Natural killer cell (primary cell): Measurements from ENCODE around the gene CFAP92. TPM values are rescaled to one million over a fixed set of nuclear protein-coding genes. Genes with fewer than 3 reads are reported as not detected.
A peak's percentile ranks its signal among the peaks of the same experiment; 100 is the strongest.

ENCODE experiments used
- ATAC-seq, 3 donors: fragments of 150-1000 bp in 2 of 3; fragments of 200-7000 bp in 1 of 3; cut with Tn5 transposase; 1 replicate in 1 of 3; 2 replicates in 2 of 3; pipeline ENCODE4 v1.10.0; 2021; ENCODE audit warnings: mild to moderate bottlenecking in 2 of 3, moderate library complexity in 2 of 3
- DNase-seq, 2 donors: peaks; one replicate each; pipeline versions ENCODE4 v3.0.0 to v3.0.0-alpha.2; 2013 to 2021; ENCODE audit warnings: mixed read lengths in 1 of 2
- H3K27ac ChIP-seq: one replicate; pipeline ENCODE4 v1.5.1; 2013; ENCODE audit warnings: mild to moderate bottlenecking, low read length
- H3K27me3 ChIP-seq: one replicate; pipeline ENCODE4 v1.6.1; 2013; ENCODE audit warnings: low read length; ENCODE audit not compliant: control insufficient read depth, insufficient read depth
- H3K36me3 ChIP-seq: one replicate; pipeline ENCODE4 v1.6.1; 2013; ENCODE audit warnings: low read length; ENCODE audit not compliant: control insufficient read depth, insufficient read depth
- H3K4me1 ChIP-seq: one replicate; pipeline ENCODE4 v1.6.1; 2013; ENCODE audit warnings: low read length; ENCODE audit not compliant: control insufficient read depth, insufficient read depth
- H3K4me3 ChIP-seq: one replicate; pipeline ENCODE4 v1.5.1; 2013; ENCODE audit warnings: low read length
- H3K9me3 ChIP-seq: one replicate; pipeline ENCODE4 v1.6.1; 2013; ENCODE audit warnings: low read length; ENCODE audit not compliant: control insufficient read depth, insufficient read depth
- H3K27ac Mint-ChIP-seq, 2 donors: one replicate each; pipeline ENCODE4 v1.8.0; 2022; ENCODE audit warnings: mild to moderate bottlenecking in 2 of 2, mixed read lengths in 2 of 2, moderate library complexity in 1 of 2
- H3K27me3 Mint-ChIP-seq, 2 donors: one replicate each; pipeline ENCODE4 v1.8.0; 2022; ENCODE audit warnings: low read depth in 2 of 2, mixed read lengths in 2 of 2
- H3K36me3 Mint-ChIP-seq: one replicate; pipeline ENCODE4 v1.8.0; 2022; ENCODE audit warnings: mixed read lengths
- H3K4me1 Mint-ChIP-seq, 2 donors: one replicate each; pipeline ENCODE4 v1.8.0; 2022; ENCODE audit warnings: mixed read lengths in 2 of 2
- H3K4me3 Mint-ChIP-seq: one replicate; pipeline ENCODE4 v1.8.0; 2022; ENCODE audit warnings: mild to moderate bottlenecking, moderate library complexity, mixed read lengths
- H3K9me3 Mint-ChIP-seq, 2 donors: one replicate each; pipeline ENCODE4 v1.8.0; 2022; ENCODE audit warnings: mixed read lengths in 2 of 2
- CTCF ChIP-seq: fragments of 200-600 bp; IDR thresholded peaks from one replicate; pipeline ENCODE4 v1.8.0; 2022; ENCODE audit warnings: antibody characterized with exemption
- WGBS: methylation state at CpG from one replicate; pipeline ENCODE4 v1.1.7; 2013; ENCODE audit warnings: missing lambda C conversion rate; ENCODE audit not compliant: insufficient coverage; 5-methylcytosine and 5-hydroxymethylcytosine counted together
- intact Hi-C: fragments of 100-400 bp; cut with micrococcal nuclease; formaldehyde crosslinking; loops from one replicate; pipeline ENCODE4 v1.14.2; 2022
- total RNA-seq, 4 donors: library from RNA; stranded (reverse); fragments of 120-200 nt in 1 of 4; gene quantifications; one replicate each; pipeline versions ENCODE4 v1.2.3 to v1.2.4, GENCODE V29; 2013 to 2022

CFAP92 gene
- total RNA-seq, 3 donors from 2014 or later (not counting 1 experiment from before 2014, with no cell fraction given): 0.26 to 0.43 (median 0.41) TPM

GRCh38 chr3:128994173-128994512, 267 bp upstream of the CFAP92 start:
- WGBS: 3% methylated on average over 9 of the region's 13 CpGs
- Mint-ChIP-seq H3K4me3 (peak overlapping the region; percentile 65), H3K4me1 (peaks cover 16 to 18% of the 10 kb centered on the region in 2 donors), H3K27ac (peak overlapping the region in 1 of 2 donors; percentile 76), H3K9me3 (no peaks in the 10 kb centered on the region), H3K27me3 (peaks cover 8 to 12% of the 10 kb centered on the region in 2 donors), H3K36me3 (no peaks in the 10 kb centered on the region)
- ATAC-seq (no peak), DNase-seq (no peak)
- H3K4me3 ChIP-seq: peak overlapping the region; percentile 18
- no peaks in the 10 kb centered on the region for H3K36me3 ChIP-seq
- no peak for TF ChIP-seq CTCF
- no peak overlapping the region for H3K27ac ChIP-seq
- no peaks in the 10 kb centered on the region for H3K9me3 ChIP-seq
- H3K27me3 ChIP-seq: no peaks in the 10 kb centered on the region
- peaks cover 15% of the 10 kb centered on the region for H3K4me1 ChIP-seq
- intact Hi-C loops: no loop called here

GRCh38 chr3:128992926-128993460, 883 bp downstream of the CFAP92 start:
- no peak for DNase-seq
- H3K27me3 Mint-ChIP-seq: peaks cover 6 to 8% of the 10 kb centered on the region in 2 donors
- H3K9me3 ChIP-seq: no peaks in the 10 kb centered on the region
- H3K27ac Mint-ChIP-seq: peak overlapping the region in 1 of 2 donors; percentile 76
- peaks cover 16 to 18% of the 10 kb centered on the region in 2 donors for H3K4me1 Mint-ChIP-seq
- intact Hi-C loops: no loop called here
- no peak overlapping the region for H3K4me3 ChIP-seq
- no peaks in the 10 kb centered on the region for H3K27me3 ChIP-seq
- H3K36me3 ChIP-seq: no peaks in the 10 kb centered on the region
- peaks cover 15% of the 10 kb centered on the region for H3K4me1 ChIP-seq
- H3K36me3 Mint-ChIP-seq: no peaks in the 10 kb centered on the region
- no peak for ATAC-seq
- peak overlapping the region; percentile 78 for H3K4me3 Mint-ChIP-seq
- 96% methylated on average over 20 of the region's 20 CpGs for WGBS
- TF ChIP-seq CTCF: no peak
- H3K9me3 Mint-ChIP-seq: no peaks in the 10 kb centered on the region
- H3K27ac ChIP-seq: no peak overlapping the region

GRCh38 chr3:128991355-128991895, 2.5 kb downstream of the CFAP92 start:
- H3K4me3 Mint-ChIP-seq: no peak overlapping the region
- no peaks in the 10 kb centered on the region for H3K27me3 Mint-ChIP-seq
- 90% methylated on average over 16 of the region's 18 CpGs for WGBS
- Histone ChIP-seq H3K27ac (no peak overlapping the region), H3K27me3 (no peaks in the 10 kb centered on the region), H3K4me1 (peaks cover 15% of the 10 kb centered on the region), H3K9me3 (no peaks in the 10 kb centered on the region), H3K4me3 (no peak overlapping the region), H3K36me3 (no peaks in the 10 kb centered on the region)
- intact Hi-C loops: no loop called here
- peak in 1 of 3 donors; percentile 50 for ATAC-seq
- H3K9me3 Mint-ChIP-seq: no peaks in the 10 kb centered on the region
- H3K27ac Mint-ChIP-seq: no peak overlapping the region
- no peak for DNase-seq
- H3K4me1 Mint-ChIP-seq: peaks cover 16 to 18% of the 10 kb centered on the region in 2 donors
- no peaks in the 10 kb centered on the region for H3K36me3 Mint-ChIP-seq
- no peak for TF ChIP-seq CTCF

- no peak for ATAC-seq
- Histone ChIP-seq H3K36me3 (no peaks in the 10 kb centered on the region), H3K4me3 (no peak overlapping the region), H3K27me3 (no peaks in the 10 kb centered on the region), H3K4me1 (no peaks in the 10 kb centered on the region), H3K27ac (no peak overlapping the region), H3K9me3 (no peaks in the 10 kb centered on the region)
- TF ChIP-seq CTCF: no peak
- Mint-ChIP-seq H3K4me3 (no peak overlapping the region), H3K27ac (no peak overlapping the region), H3K9me3 (no peaks in the 10 kb centered on the region), H3K36me3 (no peaks in the 10 kb centered on the region), H3K4me1 (peaks cover 2 to 3% of the 10 kb centered on the region in 2 donors), H3K27me3 (no peaks in the 10 kb centered on the region)
- WGBS: 90% methylated on average over 8 of the region's 8 CpGs
- intact Hi-C loops: no loop called here
- no peak for DNase-seq
Measured at GRCh38 chr3:128988286-128988685, 5.6 kb downstream of the CFAP92 start.
